LNCAP (cell line): ENCODE data around the gene DAAM2.

Experiments
- TF ChIP-seq, protein P1 (sequence below): fragments of 450-650 bp; IDR thresholded peaks from 2 replicates; pipeline ENCODE4 v1.5.1; 2017; ENCODE audit warnings: mild to moderate bottlenecking

DAAM2 gene

DNA sequence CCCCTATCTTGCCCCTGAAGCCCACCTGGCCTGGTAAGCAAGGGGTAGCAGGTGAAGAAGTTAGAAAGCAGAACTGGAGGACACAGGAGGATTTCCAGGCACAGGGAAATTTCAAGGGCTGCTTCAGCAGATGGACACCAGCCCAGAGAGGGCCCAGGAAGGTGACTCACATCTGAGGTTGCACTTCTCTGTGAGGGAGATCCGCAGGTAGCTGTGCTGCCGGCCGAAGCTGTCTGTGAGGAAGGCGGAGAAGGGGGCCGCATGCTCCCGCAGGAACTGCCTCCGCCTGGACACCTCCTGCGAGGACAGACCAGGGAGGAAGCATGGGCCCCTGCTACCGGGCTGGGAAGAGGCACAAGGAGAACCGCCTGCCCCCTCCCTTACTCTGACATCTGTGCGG, 135.0 kb downstream of the DAAM2 start:
- TF ChIP-seq, protein P1, sequence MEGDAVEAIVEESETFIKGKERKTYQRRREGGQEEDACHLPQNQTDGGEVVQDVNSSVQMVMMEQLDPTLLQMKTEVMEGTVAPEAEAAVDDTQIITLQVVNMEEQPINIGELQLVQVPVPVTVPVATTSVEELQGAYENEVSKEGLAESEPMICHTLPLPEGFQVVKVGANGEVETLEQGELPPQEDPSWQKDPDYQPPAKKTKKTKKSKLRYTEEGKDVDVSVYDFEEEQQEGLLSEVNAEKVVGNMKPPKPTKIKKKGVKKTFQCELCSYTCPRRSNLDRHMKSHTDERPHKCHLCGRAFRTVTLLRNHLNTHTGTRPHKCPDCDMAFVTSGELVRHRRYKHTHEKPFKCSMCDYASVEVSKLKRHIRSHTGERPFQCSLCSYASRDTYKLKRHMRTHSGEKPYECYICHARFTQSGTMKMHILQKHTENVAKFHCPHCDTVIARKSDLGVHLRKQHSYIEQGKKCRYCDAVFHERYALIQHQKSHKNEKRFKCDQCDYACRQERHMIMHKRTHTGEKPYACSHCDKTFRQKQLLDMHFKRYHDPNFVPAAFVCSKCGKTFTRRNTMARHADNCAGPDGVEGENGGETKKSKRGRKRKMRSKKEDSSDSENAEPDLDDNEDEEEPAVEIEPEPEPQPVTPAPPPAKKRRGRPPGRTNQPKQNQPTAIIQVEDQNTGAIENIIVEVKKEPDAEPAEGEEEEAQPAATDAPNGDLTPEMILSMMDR: no peak

DNA sequence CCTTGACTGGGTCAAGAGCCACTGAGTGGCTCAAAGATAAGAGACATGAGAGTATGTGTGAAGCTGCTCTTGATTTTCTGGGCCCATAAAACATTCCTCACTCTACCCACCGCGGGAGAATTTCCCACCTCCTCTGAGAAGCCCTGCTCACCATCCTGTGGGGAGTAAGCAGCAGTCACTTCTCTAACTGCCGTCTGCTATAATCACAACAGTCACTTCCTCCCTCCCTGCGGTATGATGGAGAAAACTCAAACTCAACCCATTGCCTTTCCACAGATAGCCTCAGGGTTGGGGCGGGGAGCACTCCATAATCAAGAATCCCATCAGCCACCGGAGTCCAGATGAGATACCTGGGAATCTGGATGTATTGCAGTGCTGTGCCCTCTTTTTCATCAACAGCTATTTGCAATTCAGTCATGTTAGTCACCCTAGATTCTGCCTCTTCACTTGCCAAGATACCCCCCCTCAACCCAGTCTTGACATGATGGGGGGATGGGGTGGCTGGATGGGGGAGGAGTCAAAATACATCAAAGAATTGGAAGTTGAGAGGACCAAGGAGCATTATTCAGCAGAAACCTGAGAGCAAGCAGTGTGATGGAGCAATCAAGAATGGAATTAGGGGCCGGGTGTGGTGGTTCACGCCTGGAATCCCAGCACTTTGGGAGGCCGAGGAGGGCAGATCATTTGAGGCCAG, 137.0 kb downstream of the DAAM2 start:
- TF ChIP-seq, protein P1: no peak

DNA sequence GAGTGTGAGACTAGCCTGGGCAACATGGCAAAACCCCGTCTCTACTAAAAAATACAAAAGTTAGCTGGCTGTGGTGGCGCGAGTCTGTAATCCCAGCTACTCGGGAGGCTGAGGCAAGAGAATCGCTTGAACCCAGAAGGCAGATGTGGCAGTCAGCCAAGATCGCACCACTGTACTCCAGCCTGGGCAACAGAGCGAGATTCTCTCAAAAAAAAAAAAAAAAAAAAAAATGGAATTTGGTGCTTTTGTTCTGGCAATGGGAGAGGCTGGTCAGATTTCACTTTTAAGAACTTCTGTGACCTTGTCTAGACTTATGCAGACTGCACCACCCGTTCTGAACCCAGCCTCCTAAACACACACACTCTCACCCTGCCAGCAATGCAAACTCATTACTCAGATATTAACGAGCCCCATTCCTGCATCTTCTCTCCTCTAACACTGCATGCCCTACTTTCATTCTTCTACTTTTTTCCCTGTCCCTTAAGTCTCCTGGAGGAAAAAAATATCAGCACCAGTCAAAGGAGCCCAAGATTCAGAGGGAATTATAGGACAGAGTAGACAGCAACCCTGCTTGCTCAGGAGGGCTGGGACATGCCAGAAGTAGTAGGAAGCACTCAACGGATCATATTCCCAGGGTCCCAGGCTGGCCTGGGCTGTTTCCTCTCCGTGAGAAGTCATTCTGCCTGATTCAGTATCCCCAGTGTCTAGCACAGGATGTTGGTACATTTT, 137.7 kb downstream of the DAAM2 start:
- TF ChIP-seq, protein P1: no peak

DNA sequence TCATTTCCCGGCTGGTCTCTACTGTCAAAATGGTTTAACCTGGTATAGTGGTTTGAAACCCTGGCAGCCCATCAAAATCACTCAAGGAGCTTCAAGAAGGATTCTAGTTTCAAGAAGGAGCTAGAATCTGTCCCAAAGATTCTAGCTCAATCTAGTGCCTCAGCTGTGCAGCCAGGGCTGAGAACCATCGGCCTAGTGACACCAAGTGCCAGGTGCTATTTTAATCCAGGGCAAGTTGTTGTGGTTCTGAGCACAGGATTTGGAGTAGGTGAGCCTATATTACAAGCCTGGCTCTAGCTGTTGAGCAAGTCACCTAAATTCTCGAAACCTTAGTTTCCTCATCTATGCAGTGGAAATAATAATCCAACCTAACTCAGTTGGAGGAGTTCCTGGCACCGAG, 138.4 kb downstream of the DAAM2 start:
- TF ChIP-seq, protein P1: no peak

DNA sequence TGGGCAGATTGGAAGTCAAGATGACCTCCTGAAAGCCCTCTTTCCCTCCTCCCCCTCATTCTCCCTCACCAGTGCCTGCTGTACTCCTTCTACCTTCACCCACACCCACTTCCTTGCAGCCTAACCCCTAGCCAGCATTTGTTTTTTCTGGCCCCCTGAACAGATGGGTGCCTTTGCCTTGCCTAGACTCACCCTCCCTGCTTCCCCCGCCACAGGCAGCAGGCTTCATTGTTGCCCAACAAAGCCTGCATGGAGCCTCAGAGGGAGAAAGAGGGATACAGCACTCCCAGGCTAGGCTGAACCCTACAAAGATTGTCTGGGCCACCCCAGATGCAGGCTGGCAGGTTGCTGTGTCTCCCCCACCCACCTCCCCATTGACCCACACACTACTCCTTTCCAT, 139.4 kb downstream of the DAAM2 start:
- TF ChIP-seq, protein P1: no peak

DNA sequence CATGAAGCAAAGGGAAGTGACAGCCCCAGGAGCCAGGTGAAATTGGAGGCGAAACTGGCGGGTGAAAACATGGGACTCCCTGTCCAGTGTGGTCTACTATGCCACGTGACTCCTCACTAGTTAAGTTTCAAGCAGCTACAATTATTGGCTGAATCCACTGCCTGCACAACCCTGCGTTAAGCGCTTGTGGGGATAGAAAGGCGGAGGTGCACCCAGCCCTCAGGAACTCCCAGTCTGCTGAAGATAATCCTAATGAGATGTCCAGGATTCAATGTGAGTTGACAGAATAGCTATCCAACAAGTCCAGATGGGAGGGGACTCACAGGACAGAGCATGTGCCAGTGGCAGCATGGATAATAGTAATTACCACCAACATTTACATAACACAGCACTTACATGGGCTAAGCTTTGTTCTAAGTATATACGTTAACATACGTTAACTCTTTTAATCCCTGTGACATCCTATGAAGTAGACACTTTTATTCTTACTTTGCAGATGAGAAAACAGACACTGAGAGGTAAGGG, 140.3 kb downstream of the DAAM2 start:
- TF ChIP-seq, protein P1: no peak

DNA sequence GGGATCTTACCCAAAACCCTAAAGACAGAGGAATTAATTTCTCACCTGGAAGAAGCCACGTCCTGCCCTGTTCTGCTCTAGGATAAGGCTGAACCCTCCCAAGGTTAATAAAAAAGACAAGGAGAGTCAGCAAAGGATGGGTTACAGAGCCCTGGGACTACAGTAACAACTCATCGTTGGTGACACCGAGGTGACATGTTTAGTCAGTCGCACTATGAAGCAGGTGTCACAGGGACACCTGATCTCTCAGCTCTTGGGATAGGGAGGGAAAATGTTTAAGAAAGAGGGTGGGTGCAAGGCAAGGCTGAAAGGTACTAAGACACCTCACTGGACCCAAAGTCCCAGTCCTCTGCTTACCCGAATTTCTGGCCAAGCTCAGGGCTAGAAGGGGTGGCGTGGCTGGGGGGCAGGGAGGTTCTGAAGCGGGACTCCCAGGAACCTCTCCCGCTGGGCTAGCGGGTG, 141.5 kb downstream of the DAAM2 start:
- TF ChIP-seq, protein P1: no peak
